NCI-H748 (cell line): ENCODE results near the gene ST3GAL3.

Experiments used
- DNase-seq: peaks from one replicate; lab custom pipeline; 2025; ENCODE audit not compliant: unreplicated experiment; lab: John Stamatoyannopoulos, UW

Gene ST3GAL3, protein sequence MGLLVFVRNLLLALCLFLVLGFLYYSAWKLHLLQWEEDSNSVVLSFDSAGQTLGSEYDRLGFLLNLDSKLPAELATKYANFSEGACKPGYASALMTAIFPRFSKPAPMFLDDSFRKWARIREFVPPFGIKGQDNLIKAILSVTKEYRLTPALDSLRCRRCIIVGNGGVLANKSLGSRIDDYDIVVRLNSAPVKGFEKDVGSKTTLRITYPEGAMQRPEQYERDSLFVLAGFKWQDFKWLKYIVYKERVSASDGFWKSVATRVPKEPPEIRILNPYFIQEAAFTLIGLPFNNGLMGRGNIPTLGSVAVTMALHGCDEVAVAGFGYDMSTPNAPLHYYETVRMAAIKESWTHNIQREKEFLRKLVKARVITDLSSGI

DNA sequence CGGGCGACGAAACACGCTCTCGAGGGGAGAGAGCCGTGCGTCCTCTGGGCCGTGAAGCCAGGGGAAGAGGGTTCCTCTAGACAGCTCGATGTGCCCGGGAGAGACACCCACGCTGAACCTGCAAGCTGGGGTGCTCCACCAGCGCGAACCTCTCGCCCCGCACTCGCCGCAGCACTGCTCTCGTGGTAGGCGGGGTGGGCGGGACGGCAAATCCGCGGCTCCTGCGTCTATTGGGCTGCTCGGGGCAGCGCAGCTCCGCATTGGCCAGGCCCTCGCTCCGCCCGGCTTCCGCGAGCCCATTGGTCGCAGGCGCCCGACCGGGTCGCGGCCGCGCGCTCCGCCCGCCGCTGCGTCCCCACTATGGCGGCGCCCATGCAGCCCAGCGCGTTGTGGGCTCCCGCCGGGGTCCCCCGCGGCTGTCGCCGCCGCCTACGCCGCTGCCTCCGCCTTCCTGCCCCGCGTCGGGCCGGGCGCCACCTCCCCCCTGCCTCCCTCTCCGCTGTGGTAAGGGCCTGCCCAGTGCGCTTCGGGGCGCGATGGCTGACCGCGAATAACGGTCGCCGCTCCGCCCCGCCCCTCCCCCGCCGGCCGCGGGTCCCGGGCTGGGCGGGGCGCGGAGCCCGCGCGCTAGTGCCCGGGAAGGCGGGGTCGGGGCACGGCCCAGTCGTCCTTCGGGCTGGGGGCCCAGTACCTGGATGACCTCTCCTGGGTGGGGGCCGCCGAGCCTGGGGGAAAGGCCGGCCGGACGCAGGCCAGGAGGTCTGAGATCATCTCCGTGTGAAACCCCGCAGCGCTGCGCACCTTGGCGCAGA lies at the start of gene ST3GAL3:
ST3GAL3 (plus strand) TSS at position 347 of the 812 bp plus-strand sequence. CDS start 28,727 bp downstream, outside the sequence.
- peak; percentile 100 for DNase-seq

DNA sequence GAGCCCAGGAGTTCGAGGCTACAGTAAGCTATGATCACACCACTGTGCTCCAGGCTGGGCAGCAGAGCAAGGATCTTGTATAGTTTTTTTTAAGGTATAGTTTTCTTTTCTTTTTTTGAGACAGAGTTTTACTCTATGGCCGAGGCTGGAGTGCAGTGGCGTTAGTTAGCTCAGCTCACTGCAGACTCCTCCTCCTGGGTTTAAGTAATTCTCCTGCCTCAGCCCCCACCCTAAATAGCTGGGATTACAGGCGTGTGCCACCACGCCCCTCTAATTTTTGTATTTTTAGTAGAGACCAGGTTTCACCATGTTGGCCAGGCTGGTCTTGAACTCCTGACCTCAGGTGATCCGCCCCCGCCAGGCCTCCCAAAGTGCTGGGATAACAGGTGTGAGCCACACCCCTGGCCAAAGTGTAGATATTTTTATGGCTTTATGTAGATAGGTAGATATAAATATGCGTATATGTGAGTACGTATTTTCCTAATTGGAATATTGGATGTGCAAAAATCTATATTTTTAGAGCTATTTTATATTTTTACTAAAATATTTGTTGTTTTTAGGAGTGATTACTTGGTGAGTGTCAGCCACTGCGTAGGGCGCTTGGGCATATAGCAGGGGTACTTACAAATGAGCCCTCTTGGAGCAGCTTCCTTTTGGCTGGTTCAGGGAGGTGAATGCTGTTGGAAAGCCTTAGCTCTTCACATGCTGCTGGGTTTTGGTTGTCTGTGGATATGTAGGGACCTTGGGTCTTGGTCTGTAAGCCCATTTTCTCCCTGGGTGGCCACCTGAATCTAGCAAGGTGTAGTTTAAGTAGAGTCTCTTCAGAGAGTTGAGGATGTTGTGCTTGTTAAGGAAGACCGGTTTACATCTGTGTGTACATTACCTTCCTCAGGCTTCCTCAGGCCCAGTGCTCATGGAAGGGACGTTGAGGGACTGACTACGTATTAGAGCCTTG lies 47.8 kb upstream of the ST3GAL3 start:
- no peak for DNase-seq

DNA sequence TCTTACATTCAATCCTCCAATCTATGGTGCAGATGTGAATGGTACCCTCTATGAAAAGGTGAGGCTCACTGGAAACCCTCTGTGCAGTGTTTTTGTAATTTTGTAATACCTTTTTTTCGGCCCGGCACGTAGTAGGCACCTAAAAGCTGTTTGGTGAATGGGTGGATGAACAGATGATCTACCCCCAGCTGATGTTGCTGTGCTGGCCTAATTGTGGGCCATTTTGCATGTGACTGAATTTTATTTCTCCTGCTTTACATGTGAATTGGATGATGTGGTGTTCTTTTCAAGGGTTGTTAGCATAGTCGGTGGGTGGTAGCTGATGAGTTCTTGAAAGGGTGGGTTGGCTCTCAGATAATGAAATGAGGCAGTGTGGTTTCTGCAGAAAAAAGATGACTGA lies 47.0 kb upstream of the ST3GAL3 start:
- DNase-seq: no peak

DNA sequence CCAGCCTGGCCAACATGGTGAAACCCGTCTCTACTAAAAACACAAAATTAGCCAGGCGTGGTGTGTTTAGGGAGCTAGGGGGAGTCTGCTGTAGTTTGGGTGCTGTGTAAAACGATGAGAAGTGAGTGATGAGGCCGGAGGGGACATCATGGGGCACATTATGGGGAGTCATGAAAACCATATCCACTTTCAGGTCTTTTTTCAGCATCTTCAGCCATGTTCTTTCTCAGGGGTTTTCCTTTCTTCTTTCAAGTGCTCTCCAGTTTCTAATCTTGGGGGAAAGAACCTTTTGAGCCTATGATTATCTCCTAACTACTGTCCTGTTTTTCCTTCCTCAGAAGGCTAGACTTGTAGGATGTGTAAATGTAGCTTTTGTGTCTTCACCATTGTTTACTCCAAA lies 43.0 kb upstream of the ST3GAL3 start:
- no peak for DNase-seq

DNA sequence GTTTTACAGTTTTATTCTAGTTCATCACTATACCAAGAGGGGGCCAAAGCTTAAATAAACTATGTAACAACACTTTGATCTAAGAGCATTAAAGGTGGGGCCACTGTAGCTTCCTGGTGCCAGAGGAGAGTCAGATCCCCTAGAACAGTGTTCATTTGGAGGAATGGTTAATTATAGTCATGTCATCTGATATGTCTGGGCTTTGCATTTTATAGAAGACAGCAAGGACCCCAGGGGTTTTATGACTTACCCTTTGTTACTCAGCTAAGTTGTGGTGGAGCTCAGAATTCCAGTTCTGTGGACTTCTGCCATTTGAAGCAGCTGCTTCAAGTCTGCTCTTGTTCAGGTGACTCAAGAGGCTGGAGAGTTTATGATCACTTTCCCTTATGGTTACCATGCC lies 40.7 kb upstream of the ST3GAL3 start:
- DNase-seq: no peak

DNA sequence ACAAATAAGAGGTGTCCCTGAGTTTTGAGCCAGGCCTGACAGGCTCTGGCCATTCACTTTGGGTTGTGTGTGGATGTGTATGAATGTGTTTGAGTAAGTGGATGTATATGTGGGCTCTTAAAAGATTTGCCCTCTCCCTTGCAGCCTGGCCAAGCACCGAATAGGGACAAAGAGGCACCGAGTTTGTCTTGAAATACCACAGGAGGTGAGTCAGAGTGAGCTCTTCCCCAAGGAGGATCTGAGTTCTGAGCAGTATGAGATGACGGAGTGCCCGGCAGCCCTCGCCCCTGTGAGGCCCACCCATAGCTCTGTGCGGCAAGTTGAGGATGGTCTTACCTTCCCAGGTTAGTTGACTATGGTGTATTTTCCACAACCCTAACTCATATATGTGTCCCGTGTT lies 38.4 kb upstream of the ST3GAL3 start:
- DNase-seq: no peak

DNA sequence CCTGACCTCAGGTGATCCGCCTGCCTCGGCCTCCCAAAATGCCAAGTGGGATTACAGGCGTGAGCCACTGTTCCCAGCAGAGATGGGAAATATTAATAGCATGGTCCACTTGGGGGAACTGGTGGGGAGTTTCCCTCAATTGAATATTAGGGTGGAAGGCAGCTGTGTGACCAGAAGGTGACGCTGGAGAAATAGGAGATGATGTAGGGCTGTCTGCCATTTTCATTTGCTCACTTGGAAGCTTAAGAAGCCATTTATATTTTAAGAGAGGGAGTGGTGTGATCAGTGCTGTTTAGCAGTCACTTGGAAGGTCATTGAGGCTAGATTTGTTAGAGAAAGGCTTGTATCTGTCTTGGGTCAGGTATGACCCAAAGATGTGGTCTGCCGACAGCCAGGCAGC lies 37.5 kb upstream of the ST3GAL3 start:
- no peak for DNase-seq

DNA sequence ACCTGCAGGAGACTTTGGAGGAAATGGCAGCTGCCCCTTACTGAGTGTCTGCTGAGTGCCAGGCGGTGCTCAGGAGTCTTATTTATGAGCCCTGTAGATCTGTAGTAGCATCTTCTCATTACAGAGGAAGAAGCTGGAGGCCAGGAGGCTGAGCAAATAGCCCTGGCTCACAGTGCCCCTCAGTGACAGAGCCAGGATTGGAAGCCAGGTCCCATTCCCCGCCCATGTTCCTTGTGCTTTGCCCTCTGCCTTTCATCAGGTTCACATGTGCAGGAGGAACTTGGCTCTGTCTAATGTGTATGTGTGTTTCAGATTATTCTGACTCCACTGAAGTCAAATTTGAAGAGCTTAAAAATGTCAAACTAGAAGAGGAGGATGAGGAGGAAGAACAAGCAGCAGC lies 36.1 kb upstream of the ST3GAL3 start:
- DNase-seq: no peak

DNA sequence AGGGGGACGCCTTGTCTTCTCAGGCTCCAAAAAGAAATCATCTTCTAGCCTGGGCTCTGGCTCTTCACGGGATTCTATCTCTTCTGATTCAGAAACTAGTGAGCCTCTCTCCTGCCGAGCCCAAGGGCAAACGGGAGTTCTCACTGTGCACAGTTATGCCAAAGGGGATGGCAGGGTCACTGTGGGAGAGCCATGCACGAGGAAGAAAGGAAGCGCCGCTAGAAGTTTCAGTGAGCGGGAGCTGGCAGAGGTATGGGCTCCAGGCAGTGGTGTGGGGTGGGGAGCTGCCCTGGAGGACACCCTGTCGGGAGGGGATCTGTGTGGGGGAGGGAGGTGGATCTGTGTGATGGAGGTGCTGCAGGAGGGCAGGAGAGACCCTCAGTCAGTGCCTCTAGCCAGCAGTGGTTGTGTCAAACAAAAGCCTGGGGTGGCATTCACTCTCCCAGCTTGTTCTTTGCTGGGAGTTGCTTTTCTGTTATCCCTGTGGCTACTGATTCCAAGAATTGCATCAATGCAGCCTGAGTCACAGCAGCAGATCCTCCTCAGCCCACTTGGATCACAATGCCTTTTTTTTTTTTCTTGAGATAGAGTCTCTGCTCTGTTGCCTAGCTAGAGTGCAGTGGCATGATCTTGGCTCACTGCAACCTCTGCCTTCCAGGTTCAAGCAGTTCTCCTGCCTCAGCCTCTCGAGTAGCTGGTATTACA lies 35.6 kb upstream of the ST3GAL3 start:
- no peak for DNase-seq

DNA sequence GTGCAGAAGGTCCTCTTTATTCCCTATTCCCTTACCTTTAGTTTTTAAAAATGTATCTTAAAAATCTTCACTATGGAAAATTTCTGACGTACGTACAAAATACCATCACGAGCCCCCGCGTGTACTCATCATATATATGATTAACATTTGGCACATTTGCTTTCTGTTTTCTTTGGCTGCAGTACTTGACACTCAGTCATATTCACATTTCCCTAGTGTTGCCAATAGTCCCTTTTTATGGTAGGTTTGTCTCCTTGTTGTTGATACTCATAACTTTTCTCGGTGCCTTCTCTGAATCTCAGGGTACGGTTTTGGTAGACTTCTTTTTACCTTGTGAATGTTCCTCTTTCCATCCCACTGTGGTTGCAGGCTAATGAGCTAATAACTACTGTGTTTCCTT lies 34.1 kb upstream of the ST3GAL3 start:
- DNase-seq: no peak

DNA sequence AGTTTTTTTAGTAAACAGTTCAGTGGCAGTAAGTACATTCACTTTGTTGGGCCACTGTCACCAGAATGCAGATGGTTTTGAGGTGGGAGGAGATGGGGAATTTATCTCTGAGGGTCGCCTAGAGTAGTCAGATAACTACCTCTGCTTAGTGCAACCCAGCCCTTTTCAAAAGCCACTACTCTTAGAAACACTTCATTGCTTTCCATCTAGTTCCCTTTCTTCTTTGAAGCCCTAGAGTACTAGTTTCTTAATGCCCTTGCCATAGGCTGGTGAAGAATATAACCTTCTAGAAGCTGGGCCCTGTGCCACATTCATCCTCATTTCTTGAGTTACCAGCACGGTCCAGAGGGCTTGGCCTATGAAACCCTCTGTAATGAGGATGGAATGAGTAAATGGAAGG lies 28.4 kb upstream of the ST3GAL3 start:
- no peak for DNase-seq

DNA sequence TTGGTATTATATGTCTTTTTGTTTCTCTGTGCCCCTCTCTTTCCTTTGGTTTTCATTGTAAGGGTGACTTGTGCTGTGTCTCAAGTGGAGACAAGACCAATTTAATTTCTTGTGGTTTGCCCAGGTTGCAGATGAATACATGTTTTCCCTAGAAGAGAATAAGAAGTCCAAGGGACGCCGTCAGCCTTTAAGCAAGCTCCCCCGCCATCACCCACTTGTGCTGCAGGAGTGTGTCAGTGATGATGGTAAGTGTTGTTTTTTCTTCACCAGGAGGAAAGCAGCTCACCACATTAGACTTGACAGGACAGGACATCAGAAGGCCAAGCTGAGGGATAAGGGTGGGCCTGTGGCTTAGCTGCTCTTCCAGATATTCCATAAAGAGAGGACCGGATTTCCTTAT lies 23.8 kb upstream of the ST3GAL3 start:
- no peak for DNase-seq

DNA sequence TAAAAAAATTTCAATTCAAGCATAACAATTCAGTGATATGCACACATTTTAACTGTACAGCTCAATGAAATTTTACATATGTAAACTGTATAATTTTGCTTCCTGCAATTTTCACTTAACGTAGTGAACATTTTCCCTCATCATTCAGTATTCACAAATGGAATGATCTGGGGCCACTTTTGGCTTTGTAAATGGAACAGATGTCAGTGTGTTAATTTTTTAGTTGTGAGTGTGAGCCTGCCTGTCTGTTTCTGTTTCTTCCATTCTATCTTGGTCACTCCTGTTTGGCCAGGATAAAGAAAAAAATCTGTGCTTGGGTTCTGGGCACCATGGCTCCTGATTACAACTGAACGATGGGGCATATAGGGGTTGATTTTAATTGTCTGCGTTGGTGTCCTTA lies 20.5 kb upstream of the ST3GAL3 start:
- no peak for DNase-seq

DNA sequence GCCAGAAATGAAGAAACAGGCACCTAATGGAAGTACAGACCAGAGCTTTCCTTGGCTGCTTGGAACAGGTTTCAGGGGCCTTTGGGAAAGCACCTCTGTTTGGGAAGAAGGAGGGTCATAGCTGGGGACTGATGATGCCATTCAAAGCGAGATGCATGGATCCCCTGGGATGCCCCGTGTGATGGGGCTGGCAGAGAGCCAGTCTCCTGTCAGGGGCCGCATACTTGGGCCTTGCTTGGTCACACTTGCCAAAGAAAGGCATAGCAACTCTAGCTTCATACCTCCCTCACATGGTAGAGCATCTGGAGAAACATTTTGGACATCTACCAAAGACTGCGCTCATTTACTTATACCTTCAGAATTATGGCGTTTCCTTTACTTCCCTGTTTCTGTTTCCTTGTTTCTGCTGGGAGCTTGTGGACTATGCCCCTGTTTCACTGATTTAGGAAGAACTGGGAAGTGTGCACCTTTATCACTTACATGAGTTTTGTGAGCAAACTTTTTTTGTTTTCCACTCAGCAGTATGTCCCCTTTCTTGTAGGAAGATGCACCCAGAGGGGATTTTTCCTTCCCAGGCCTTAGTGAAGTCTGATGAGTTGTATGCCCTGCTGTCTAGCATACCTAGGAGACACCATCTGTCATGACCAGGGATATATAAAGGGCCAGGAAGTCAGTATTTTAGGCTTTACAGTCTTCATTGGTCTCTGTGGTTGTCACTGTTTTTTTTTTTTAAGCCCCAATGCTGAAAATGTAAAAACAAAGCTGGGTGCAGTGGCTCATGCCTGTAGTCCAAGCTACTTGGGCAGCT lies 19.8 kb upstream of the ST3GAL3 start:
- no peak for DNase-seq

DNA sequence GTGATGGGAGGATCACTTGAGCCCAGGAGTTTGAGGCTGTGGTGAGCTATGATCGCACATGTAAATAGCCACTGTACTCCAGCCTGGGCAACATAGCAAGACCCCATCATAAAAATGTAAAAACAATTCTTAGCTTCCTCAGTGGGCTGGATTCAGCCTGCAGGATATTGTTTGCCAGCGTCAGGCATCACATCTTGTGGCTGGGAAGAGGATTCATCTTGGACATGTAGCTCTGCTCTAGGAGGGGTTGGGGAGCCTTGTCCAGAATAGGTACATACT lies 19.3 kb upstream of the ST3GAL3 start:
- no peak for DNase-seq

DNA sequence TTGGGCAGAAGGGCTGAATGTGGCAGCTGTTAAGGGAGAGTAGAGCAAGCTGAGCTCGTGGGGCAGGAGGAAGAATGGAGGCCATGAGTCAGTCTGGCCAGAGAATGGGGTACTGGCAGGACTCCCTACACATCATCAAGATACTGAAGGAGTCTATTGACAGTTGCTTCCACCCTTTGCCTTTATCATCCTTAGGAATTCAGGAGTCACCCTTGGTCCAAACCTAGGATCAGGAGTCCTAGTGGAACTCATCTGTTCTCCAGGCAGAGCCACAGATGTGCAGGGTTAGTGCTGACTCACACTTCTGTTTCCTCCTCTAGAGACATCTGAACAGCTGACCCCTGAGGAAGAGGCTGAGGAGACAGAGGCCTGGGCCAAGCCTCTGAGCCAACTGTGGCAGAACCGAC lies 18.7 kb upstream of the ST3GAL3 start:
- DNase-seq: no peak

DNA sequence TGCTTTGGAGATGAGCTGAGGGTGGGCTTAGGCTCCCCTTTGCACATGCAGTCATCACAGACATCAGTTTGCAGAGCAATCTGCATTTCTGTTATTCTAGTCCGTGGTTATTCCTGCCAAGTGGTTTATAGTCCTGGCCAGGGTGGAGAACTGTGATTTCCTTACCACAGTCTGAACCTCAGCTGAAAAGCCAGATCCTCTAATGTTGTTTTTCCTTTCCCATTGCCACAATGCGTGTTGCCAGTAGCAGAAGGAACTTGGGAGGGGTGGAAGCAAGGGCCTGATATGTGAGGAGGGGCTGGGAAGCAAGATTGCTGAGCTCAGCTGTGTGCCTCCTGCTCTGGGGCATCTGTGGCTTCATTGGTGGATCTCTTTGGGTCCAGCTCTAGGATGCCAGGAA lies 18.0 kb upstream of the ST3GAL3 start:
- DNase-seq: no peak

DNA sequence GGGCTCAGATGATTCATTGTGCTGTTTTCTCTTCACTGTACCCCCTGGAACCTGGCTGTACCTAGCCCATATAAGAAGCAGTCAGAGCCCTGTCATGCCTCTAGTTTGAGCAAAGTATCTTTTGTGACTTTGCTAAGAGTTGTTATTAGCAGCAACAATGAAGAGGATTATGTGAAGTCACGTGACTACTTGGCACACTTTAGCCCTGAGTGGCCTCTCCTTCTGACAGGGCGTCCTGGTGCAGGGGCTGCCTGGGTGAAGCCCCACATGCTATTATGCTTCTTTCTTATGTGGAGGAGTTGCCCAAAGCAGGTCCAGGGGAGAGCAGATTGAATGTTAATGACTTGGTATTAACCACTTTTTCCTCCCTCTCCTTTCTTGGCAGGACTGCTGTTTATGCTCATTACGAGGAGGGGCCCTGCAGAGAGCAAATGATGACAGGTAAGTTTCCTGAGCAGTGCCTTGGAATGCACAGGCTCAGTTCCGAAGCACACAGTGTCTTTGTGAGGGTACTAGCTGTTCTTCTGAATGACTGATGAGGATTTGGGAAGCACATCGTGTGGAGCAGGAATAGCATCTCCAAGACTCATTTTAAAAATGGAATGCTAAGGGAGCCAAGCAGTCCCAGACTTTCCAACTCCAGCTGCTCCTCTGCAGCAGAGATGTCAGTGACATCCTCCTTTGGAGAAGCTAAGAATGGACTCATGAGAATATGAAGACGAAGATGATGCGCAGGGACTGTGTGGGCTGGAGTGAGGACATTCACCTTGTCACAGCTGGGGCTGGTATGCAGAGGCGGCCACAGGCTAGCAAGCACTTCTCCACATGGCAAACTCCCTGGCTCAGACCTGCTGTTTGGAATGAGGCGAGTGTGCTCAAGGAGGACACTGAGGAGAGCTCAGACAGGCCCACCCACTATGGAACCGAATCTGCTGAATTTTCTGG lies 15.2 kb upstream of the ST3GAL3 start:
- no peak for DNase-seq

DNA sequence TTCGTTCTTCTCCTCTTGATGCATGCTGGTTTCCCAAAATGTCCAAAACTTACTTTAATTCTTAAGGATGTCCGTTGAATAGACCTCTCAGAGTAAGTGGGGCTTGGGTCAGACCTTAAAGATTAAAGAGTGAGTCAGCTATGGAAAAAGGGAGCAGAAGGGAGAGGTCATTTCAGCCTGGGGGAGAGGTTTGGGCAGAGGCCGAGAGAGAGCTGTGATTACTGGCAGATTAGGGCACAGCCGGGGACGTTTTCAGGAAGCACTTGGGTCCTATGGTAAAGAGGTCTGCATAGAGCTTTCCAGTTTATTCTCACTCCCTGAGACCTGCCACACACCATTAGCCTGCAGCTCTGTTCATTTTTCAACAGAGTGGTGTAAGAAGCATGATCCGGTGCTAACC lies 14.0 kb upstream of the ST3GAL3 start:
- DNase-seq: no peak
